ENCODE data around the gene EID1.
A peak's percentile ranks its signal among the peaks of the same experiment; 100 is the strongest.

DNA sequence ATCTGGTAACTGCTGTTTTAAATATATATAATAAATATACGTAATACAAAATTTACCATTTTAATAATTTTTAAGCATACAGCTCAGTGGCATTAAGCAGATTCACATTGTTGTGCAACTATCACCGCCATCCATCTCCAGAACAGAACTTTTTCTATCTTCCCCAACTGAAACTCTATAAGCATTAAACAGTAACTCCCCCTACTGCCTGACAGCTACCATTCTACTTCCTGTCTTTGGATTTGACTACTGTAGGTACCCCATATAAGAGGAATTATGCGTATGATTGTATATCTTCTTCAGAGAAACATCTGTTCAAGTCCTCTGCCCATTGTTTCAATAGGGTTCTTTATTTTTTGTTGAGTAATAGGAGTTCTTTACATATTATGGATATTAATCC lies 36.8 kb downstream of the EID1 start:
- TF ChIP-seq, protein P1, sequence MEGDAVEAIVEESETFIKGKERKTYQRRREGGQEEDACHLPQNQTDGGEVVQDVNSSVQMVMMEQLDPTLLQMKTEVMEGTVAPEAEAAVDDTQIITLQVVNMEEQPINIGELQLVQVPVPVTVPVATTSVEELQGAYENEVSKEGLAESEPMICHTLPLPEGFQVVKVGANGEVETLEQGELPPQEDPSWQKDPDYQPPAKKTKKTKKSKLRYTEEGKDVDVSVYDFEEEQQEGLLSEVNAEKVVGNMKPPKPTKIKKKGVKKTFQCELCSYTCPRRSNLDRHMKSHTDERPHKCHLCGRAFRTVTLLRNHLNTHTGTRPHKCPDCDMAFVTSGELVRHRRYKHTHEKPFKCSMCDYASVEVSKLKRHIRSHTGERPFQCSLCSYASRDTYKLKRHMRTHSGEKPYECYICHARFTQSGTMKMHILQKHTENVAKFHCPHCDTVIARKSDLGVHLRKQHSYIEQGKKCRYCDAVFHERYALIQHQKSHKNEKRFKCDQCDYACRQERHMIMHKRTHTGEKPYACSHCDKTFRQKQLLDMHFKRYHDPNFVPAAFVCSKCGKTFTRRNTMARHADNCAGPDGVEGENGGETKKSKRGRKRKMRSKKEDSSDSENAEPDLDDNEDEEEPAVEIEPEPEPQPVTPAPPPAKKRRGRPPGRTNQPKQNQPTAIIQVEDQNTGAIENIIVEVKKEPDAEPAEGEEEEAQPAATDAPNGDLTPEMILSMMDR (conservative IDR thresholded peaks at IDR 0.05; ENCODE audit: low read length): peak; percentile 52
- TF ChIP-seq EZH2phosphoT487 (IDR thresholded peaks at IDR 0.05; ENCODE audit: borderline replicate concordance): no peak

Measured in Loucy (cell line).